HCT116 (cell line): ENCODE data around the gene KIF21B.
A peak's percentile ranks its signal among the peaks of the same experiment; 100 is the strongest.

Experiments used
- POLR2AphosphoS5 ChIP-seq: IDR thresholded peaks from 2 replicates; pipeline ENCODE4 v1.6.1; 2011; ENCODE audit warnings: mild to moderate bottlenecking, low read depth, low read length, moderate library complexity
- TF ChIP-seq, protein P1 (sequence below): IDR thresholded peaks from 2 replicates; pipeline ENCODE4 v1.6.1; 2012; ENCODE audit warnings: low read depth
- TF ChIP-seq, protein P2 (sequence below), 3 experiments: fragments of 200-600 bp in 1 of 3; sonication (generic) in 1 of 3; IDR thresholded peaks in 2 of 3; conservative IDR thresholded peaks in 1 of 3; 2 replicates each; pipeline ENCODE4 v1.5.1; 2012 to 2017; ENCODE audit warnings: low read depth in 2 of 3, low read length in 2 of 3, antibody characterized with exemption in 1 of 3, borderline replicate concordance in 1 of 3, control low read depth in 1 of 3, mild to moderate bottlenecking in 1 of 3, mixed read lengths in 1 of 3, mixed run types in 1 of 3, moderate library complexity in 1 of 3; ENCODE audit not compliant: insufficient read depth in 1 of 3

DNA sequence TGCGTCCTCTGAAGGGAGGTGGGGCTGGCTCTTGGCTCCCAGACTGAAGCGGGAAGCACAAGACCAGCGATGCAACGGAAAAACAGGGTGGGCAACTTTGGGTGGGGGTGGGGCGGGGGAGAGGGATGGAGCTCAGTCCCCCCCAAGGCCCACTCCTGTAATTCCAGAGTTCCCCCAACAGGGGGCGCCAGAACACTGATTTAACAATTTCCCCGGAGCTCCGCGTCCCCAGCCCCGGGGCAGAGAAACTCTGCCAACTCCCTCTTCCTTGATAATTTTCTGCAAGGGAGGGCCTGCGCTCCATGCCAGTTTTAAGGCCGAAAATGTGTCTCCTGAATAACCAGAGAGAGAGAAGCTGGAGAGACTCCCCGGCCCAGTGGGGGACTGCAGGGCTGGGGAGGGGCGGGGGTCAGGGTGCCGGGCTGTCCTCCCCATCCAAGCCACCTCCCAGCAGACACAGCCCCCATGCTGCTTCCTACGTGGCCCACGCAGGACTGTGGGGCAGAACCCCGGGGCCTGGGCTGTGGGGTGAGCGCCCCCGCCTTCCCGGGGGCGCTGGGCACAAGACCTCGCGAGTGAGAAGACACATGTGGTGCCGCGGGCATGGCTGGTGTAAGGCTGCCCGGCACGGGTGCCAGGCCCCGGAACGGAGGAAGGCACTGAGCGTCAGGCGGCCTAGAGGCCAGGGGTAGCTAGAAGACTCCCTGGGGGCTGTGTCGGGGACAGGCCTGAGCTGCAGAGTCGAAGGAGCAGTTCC, 51.4 kb downstream of the KIF21B start:
- TF ChIP-seq, protein P1, sequence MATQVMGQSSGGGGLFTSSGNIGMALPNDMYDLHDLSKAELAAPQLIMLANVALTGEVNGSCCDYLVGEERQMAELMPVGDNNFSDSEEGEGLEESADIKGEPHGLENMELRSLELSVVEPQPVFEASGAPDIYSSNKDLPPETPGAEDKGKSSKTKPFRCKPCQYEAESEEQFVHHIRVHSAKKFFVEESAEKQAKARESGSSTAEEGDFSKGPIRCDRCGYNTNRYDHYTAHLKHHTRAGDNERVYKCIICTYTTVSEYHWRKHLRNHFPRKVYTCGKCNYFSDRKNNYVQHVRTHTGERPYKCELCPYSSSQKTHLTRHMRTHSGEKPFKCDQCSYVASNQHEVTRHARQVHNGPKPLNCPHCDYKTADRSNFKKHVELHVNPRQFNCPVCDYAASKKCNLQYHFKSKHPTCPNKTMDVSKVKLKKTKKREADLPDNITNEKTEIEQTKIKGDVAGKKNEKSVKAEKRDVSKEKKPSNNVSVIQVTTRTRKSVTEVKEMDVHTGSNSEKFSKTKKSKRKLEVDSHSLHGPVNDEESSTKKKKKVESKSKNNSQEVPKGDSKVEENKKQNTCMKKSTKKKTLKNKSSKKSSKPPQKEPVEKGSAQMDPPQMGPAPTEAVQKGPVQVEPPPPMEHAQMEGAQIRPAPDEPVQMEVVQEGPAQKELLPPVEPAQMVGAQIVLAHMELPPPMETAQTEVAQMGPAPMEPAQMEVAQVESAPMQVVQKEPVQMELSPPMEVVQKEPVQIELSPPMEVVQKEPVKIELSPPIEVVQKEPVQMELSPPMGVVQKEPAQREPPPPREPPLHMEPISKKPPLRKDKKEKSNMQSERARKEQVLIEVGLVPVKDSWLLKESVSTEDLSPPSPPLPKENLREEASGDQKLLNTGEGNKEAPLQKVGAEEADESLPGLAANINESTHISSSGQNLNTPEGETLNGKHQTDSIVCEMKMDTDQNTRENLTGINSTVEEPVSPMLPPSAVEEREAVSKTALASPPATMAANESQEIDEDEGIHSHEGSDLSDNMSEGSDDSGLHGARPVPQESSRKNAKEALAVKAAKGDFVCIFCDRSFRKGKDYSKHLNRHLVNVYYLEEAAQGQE: no peak
- TF ChIP-seq, protein P2, sequence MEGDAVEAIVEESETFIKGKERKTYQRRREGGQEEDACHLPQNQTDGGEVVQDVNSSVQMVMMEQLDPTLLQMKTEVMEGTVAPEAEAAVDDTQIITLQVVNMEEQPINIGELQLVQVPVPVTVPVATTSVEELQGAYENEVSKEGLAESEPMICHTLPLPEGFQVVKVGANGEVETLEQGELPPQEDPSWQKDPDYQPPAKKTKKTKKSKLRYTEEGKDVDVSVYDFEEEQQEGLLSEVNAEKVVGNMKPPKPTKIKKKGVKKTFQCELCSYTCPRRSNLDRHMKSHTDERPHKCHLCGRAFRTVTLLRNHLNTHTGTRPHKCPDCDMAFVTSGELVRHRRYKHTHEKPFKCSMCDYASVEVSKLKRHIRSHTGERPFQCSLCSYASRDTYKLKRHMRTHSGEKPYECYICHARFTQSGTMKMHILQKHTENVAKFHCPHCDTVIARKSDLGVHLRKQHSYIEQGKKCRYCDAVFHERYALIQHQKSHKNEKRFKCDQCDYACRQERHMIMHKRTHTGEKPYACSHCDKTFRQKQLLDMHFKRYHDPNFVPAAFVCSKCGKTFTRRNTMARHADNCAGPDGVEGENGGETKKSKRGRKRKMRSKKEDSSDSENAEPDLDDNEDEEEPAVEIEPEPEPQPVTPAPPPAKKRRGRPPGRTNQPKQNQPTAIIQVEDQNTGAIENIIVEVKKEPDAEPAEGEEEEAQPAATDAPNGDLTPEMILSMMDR (IDR thresholded peaks at IDR 0.05 in 2 of 3, conservative IDR thresholded peaks at IDR 0.05 in 1 of 3; ENCODE audit: borderline replicate concordance in 1 of 3, insufficient read depth in 1 of 3, low read depth in 2 of 3, low read length in 2 of 3): peak; percentile 61 to 76 (median 72)
- TF ChIP-seq POLR2AphosphoS5: no peak
